Activated naive CD8-positive, alpha-beta T cell (primary cell): ENCODE data around the gene BLTP3B.

ENCODE experiments used
- H3K27ac Mint-ChIP-seq: one replicate; pipeline ENCODE4 v1.8.0; 2021; ENCODE audit warnings: mixed read lengths
- H3K27me3 Mint-ChIP-seq: one replicate; pipeline ENCODE4 v1.8.0; 2021; ENCODE audit warnings: mixed read lengths
- H3K36me3 Mint-ChIP-seq: one replicate; pipeline ENCODE4 v1.8.0; 2021; ENCODE audit warnings: mixed read lengths
- H3K4me1 Mint-ChIP-seq: one replicate; pipeline ENCODE4 v1.8.0; 2021; ENCODE audit warnings: low read depth, mixed read lengths
- H3K4me3 Mint-ChIP-seq: one replicate; pipeline ENCODE4 v1.8.0; 2021; ENCODE audit warnings: mild to moderate bottlenecking, mixed read lengths
- H3K9me3 Mint-ChIP-seq: one replicate; pipeline ENCODE4 v1.8.0; 2021; ENCODE audit warnings: low read depth, mixed read lengths

The BLTP3B gene

DNA sequence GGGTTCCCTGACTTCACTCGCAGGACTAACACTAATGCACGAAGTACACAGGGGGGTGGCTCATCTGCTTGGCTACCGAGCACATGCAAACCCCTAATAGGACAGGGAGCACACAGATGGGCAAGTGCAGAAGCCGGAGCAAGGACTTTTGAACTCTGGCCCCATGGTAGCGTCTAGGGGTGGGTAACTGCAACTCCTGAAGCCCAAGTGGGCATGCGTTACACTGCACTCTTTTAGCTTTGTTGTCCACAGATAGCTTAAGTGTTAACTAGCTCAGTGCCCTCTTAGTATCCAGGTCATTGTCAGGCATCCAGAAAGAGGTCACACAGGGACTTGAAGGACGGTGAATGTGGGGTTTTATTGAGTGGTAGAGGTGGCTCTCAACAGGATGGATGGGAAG, 3.0 kb upstream of the BLTP3B start:
- Mint-ChIP-seq H3K4me3 (no peak overlapping the region), H3K27ac (no peak overlapping the region), H3K4me1 (peaks cover 11% of the 10 kb centered on the region), H3K27me3 (peaks cover 3% of the 10 kb centered on the region), H3K36me3 (peaks cover 2% of the 10 kb centered on the region), H3K9me3 (no peaks in the 10 kb centered on the region)

- Mint-ChIP-seq H3K27me3 (no peaks in the 10 kb centered on the region), H3K4me1 (peaks cover 41% of the 10 kb centered on the region), H3K9me3 (no peaks in the 10 kb centered on the region), H3K4me3 (peak overlapping the region; percentile 100), H3K27ac (peak overlapping the region; percentile 100), H3K36me3 (peaks cover 4% of the 10 kb centered on the region)
These were observed 450 bp downstream of the BLTP3B start for GRCh38 chr12:100141998-100142850.

GRCh38 chr12:100141666-100141997, 1.0 kb downstream of the BLTP3B start:
- H3K27me3 Mint-ChIP-seq = no peaks in the 10 kb centered on the region
- H3K27ac Mint-ChIP-seq = peak overlapping the region; percentile 100
- peaks cover 4% of the 10 kb centered on the region for H3K36me3 Mint-ChIP-seq
- H3K4me1 Mint-ChIP-seq = peaks cover 45% of the 10 kb centered on the region
- peak overlapping the region; percentile 100 for H3K4me3 Mint-ChIP-seq
- no peaks in the 10 kb centered on the region for H3K9me3 Mint-ChIP-seq

- H3K9me3 Mint-ChIP-seq = no peaks in the 10 kb centered on the region
- H3K36me3 Mint-ChIP-seq = peaks cover 14% of the 10 kb centered on the region
- H3K4me1 Mint-ChIP-seq = peaks cover 54% of the 10 kb centered on the region
- H3K27ac Mint-ChIP-seq = peak overlapping the region; percentile 54
- H3K27me3 Mint-ChIP-seq = no peaks in the 10 kb centered on the region
- peak overlapping the region; percentile 55 for H3K4me3 Mint-ChIP-seq
These were observed 3.9 kb downstream of the BLTP3B start for GRCh38 chr12:100138803-100139098.

- H3K27ac Mint-ChIP-seq = peak overlapping the region; percentile 28
- peaks cover 14% of the 10 kb centered on the region for H3K36me3 Mint-ChIP-seq
- H3K9me3 Mint-ChIP-seq = no peaks in the 10 kb centered on the region
- H3K4me1 Mint-ChIP-seq = peaks cover 50% of the 10 kb centered on the region
- no peaks in the 10 kb centered on the region for H3K27me3 Mint-ChIP-seq
- H3K4me3 Mint-ChIP-seq = peak overlapping the region; percentile 55
These were observed 4.4 kb downstream of the BLTP3B start for GRCh38 chr12:100138048-100138802.

DNA sequence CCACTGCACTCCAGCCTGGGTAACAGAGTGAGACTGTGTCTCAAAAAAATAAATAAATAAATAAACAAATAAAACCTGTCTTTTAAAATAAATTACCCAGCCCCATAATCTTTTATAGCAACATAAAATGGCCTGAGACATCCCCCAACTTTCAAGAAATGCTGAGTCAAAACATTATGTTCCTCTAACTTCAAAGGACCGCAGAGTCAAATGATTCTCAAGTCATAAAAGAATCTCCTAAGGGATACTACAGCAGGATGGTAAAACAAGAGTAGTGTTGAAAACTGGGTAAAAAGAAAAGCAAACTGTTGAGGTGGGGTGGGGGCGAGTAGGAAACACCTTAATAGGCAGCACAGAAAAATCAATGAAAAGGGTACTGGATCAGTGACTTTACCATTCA, 9.5 kb downstream of the BLTP3B start:
- no peaks in the 10 kb centered on the region for H3K9me3 Mint-ChIP-seq
- no peaks in the 10 kb centered on the region for H3K27me3 Mint-ChIP-seq
- H3K36me3 Mint-ChIP-seq = peaks cover 14% of the 10 kb centered on the region
- H3K4me1 Mint-ChIP-seq = peaks cover 41% of the 10 kb centered on the region
- no peak overlapping the region for H3K4me3 Mint-ChIP-seq
- H3K27ac Mint-ChIP-seq = no peak overlapping the region

GRCh38 chr12:100128512-100128908, 14.2 kb downstream of the BLTP3B start:
- peaks cover 7% of the 10 kb centered on the region for H3K36me3 Mint-ChIP-seq
- H3K4me1 Mint-ChIP-seq = peaks cover 41% of the 10 kb centered on the region
- peak overlapping the region; percentile 24 for H3K27ac Mint-ChIP-seq
- H3K9me3 Mint-ChIP-seq = no peaks in the 10 kb centered on the region
- H3K4me3 Mint-ChIP-seq = peak overlapping the region; percentile 18
- H3K27me3 Mint-ChIP-seq = no peaks in the 10 kb centered on the region

DNA sequence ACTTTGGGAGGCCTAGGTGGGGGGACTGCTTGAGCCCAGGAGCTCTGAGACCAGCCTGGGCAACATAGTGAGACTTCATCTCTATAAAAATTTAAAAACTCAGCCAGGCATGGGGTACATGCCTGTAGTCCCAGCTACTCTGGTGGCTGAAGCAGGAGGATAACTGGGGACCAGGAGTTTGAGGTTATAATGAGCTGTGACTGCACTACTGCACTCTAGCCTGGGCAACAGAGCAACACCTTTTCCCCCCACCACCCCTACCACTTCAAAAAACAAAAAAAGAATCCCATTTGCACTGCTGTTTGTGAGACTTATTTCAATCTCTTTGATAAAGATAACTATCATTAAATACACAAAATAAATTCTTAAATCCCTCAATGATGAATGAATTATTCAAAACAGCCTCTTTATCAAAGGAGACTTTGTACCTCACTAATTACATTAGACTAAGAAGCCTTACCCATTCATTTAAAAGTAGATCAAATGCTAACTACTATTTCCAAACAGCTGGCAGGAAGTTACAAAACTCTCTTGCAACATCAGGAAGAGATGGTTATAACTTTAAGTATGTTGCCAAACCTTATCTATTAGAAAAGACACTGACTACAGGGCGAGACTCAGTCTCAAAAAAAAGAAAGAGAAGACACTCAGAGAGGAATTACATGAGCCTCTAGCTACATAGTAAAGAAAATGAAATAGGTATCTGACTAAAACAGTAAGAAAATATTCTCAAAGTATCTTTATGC, 14.7 kb downstream of the BLTP3B start:
- Mint-ChIP-seq H3K4me1 (peaks cover 43% of the 10 kb centered on the region), H3K27ac (peak overlapping the region; percentile 24), H3K36me3 (peaks cover 7% of the 10 kb centered on the region), H3K27me3 (no peaks in the 10 kb centered on the region), H3K4me3 (no peak overlapping the region), H3K9me3 (no peaks in the 10 kb centered on the region)

GRCh38 chr12:100123316-100124095, 19.2 kb downstream of the BLTP3B start:
- H3K4me1 Mint-ChIP-seq = peaks cover 28% of the 10 kb centered on the region
- H3K9me3 Mint-ChIP-seq = peaks cover 5% of the 10 kb centered on the region
- H3K36me3 Mint-ChIP-seq = peaks cover 8% of the 10 kb centered on the region
- no peaks in the 10 kb centered on the region for H3K27me3 Mint-ChIP-seq
- H3K4me3 Mint-ChIP-seq = no peak overlapping the region
- H3K27ac Mint-ChIP-seq = no peak overlapping the region

DNA sequence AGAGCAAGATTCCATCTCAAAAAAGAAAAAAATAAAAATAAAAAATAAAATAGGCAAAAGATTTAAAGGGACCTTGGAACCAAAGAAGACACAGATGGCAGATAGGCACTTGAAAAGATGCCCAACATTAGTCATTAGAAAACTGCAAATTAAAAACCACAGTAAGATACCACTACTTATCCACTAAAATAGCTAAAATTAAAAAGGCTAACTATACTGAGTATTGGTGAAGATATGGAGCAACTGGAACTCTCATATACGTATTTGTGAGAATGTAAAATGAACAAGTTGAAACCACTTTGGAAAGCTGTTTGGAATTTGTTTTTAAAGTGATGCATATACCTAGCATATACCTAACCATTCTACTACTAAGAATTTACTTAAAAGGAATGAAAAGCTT, 22.3 kb downstream of the BLTP3B start:
- no peak overlapping the region for H3K27ac Mint-ChIP-seq
- H3K9me3 Mint-ChIP-seq = peaks cover 5% of the 10 kb centered on the region
- H3K27me3 Mint-ChIP-seq = no peaks in the 10 kb centered on the region
- H3K36me3 Mint-ChIP-seq = peaks cover 12% of the 10 kb centered on the region
- H3K4me1 Mint-ChIP-seq = peaks cover 6% of the 10 kb centered on the region
- no peak overlapping the region for H3K4me3 Mint-ChIP-seq

GRCh38 chr12:100115291-100115690, 27.4 kb downstream of the BLTP3B start:
- Mint-ChIP-seq H3K36me3 (peaks cover 12% of the 10 kb centered on the region), H3K9me3 (no peaks in the 10 kb centered on the region), H3K4me1 (peaks cover 16% of the 10 kb centered on the region), H3K4me3 (no peak overlapping the region), H3K27me3 (no peaks in the 10 kb centered on the region), H3K27ac (no peak overlapping the region)

GRCh38 chr12:100114574-100114973, 28.1 kb downstream of the BLTP3B start:
- Mint-ChIP-seq H3K4me1 (peaks cover 16% of the 10 kb centered on the region), H3K9me3 (no peaks in the 10 kb centered on the region), H3K27me3 (no peaks in the 10 kb centered on the region), H3K36me3 (peaks cover 10% of the 10 kb centered on the region), H3K27ac (no peak overlapping the region), H3K4me3 (no peak overlapping the region)

DNA sequence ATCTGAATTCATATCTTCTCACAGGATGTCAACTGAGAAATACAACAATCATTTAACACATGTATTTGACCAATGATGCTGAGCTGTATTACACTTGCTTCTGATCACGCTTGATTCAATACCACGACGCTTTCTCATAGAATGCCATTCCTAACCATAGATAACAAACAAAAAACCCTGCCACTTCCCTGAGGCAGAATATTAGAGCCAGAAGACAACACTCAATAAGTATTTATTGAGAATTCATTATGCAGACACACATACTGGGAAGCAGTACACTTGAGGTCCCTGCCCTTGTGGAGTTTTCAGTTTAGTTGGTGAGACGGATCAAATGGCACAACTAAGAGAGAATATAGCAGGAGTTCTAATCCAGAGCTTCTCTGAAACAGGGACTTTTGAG, 32.4 kb downstream of the BLTP3B start:
- H3K4me1 Mint-ChIP-seq = peaks cover 20% of the 10 kb centered on the region
- H3K36me3 Mint-ChIP-seq = peaks cover 27% of the 10 kb centered on the region
- peaks cover 6% of the 10 kb centered on the region for H3K9me3 Mint-ChIP-seq
- H3K27me3 Mint-ChIP-seq = no peaks in the 10 kb centered on the region
- H3K27ac Mint-ChIP-seq = no peak overlapping the region
- H3K4me3 Mint-ChIP-seq = no peak overlapping the region

DNA sequence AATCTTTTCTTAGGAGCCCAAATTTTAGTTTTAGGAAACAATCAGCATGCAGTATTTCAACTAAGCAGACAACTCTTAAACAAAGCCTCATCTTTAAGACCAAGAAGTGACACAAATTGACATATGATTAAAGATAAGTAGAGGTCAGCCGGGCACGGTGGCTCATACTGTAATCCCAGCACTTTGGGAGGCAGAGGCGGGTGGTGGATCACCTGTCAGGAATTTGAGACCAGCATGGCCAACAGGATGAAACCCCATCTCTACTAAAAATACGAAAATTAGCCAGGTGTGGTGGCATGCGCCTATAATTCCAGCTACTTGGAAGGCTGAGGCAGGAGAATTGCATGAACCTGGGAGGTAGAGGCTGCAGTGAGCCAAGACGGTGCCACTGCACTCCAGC, 35.8 kb downstream of the BLTP3B start:
- Mint-ChIP-seq H3K4me1 (peaks cover 6% of the 10 kb centered on the region), H3K9me3 (peaks cover 6% of the 10 kb centered on the region), H3K4me3 (no peak overlapping the region), H3K36me3 (peaks cover 26% of the 10 kb centered on the region), H3K27ac (no peak overlapping the region), H3K27me3 (no peaks in the 10 kb centered on the region)
